GM23338 (cell line): Measurements from ENCODE around the gene GFOD1. TPM values are rescaled to one million over a fixed set of nuclear protein-coding genes. Genes with fewer than 3 reads are reported as not detected.

Experiments
- ATAC-seq: fragments of 200-7000 bp; cut with Tn5 transposase; 3 replicates; pipeline ENCODE4 v1.9.1; 2020
- DNase-seq: peaks from one replicate; pipeline ENCODE4 v3.0.0-alpha.2; 2015; ENCODE audit warnings: low spot score
- H2AFZ ChIP-seq: fragments of 200-600 bp; sonication (generic); 2 replicates; pipeline ENCODE4 v1.8.0; 2016; ENCODE audit warnings: antibody characterized with exemption, mild to moderate bottlenecking, moderate library complexity
- H3F3A ChIP-seq: fragments of 200-600 bp; sonication (generic); replicated peaks from 2 replicates; pipeline ENCODE4 v1.8.0; 2017; ENCODE audit warnings: antibody characterized with exemption, mixed run types, low read depth
- H3K27ac ChIP-seq: fragments of 200-600 bp; sonication (generic); 2 replicates; pipeline ENCODE4 v1.6.1; 2016; ENCODE audit warnings: low read depth
- H3K27me3 ChIP-seq: fragments of 200-600 bp; sonication (generic); 2 replicates; pipeline ENCODE4 v1.8.0; 2016; ENCODE audit warnings: mild to moderate bottlenecking, mixed run types, moderate library complexity; ENCODE audit not compliant: insufficient read depth
- H3K36me3 ChIP-seq: fragments of 200-600 bp; sonication (generic); 2 replicates; pipeline ENCODE4 v1.8.0; 2016; ENCODE audit warnings: mild to moderate bottlenecking; ENCODE audit not compliant: insufficient read depth
- H3K4me1 ChIP-seq: fragments of 200-600 bp; sonication (generic); 2 replicates; pipeline ENCODE4 v1.8.0; 2016; ENCODE audit warnings: mild to moderate bottlenecking, moderate library complexity; ENCODE audit not compliant: insufficient read depth
- H3K4me2 ChIP-seq: fragments of 200-600 bp; sonication (generic); 2 replicates; pipeline ENCODE4 v1.7.1; 2017; ENCODE audit warnings: mixed run types
- H3K4me3 ChIP-seq: fragments of 200-600 bp; sonication (generic); 2 replicates; pipeline ENCODE4 v1.6.1; 2016; ENCODE audit warnings: mixed run types
- H3K79me2 ChIP-seq: fragments of 200-600 bp; sonication (generic); replicated peaks from 2 replicates; pipeline ENCODE4 v1.8.0; 2017; ENCODE audit warnings: mild to moderate bottlenecking; ENCODE audit not compliant: insufficient read depth
- H3K9me2 ChIP-seq: fragments of 200-600 bp; sonication (generic); 2 replicates; pipeline ENCODE4 v1.8.0; 2017; ENCODE audit not compliant: insufficient read depth
- H4K20me1 ChIP-seq: fragments of 200-600 bp; sonication (generic); replicated peaks from 2 replicates; pipeline ENCODE4 v1.8.0; 2017; ENCODE audit warnings: mild to moderate bottlenecking; ENCODE audit not compliant: insufficient read depth
- H3K27ac Mint-ChIP-seq: 2 replicates; pipeline ENCODE4 v1.8.0; 2020; ENCODE audit warnings: inconsistent platforms, mild to moderate bottlenecking, moderate library complexity, mixed read lengths
- H3K27me3 Mint-ChIP-seq: 3 replicates; pipeline ENCODE4 v1.8.0; 2022; ENCODE audit warnings: low read depth, mild to moderate bottlenecking, moderate library complexity, mixed read lengths, inconsistent platforms; ENCODE audit not compliant: insufficient read depth, poor library complexity
- H3K36me3 Mint-ChIP-seq: 3 replicates; pipeline ENCODE4 v1.8.0; 2021; ENCODE audit warnings: low read depth, mild to moderate bottlenecking, inconsistent platforms, moderate library complexity, mixed read lengths
- H3K4me1 Mint-ChIP-seq: 3 replicates; pipeline ENCODE4 v1.8.0; 2020; ENCODE audit warnings: mild to moderate bottlenecking, inconsistent platforms, mixed read lengths
- H3K4me3 Mint-ChIP-seq: 3 replicates; pipeline ENCODE4 v1.8.0; 2021; ENCODE audit warnings: moderate library complexity, mild to moderate bottlenecking, inconsistent platforms, mixed read lengths
- H3K9me3 Mint-ChIP-seq: 3 replicates; pipeline ENCODE4 v1.8.0; 2020; ENCODE audit warnings: moderate library complexity, mild to moderate bottlenecking, inconsistent platforms, mixed read lengths
- CTCF ChIP-seq, 2 experiments: fragments of 200-600 bp in 1 of 2; sonication (generic) in 1 of 2; conservative IDR thresholded peaks; 2 replicates each; pipeline versions ENCODE4 v1.5.1 to v1.6.1; 2016 to 2017; ENCODE audit warnings: antibody characterized with exemption in 2 of 2, low read depth in 2 of 2, mild to moderate bottlenecking in 2 of 2, moderate library complexity in 1 of 2
- ETS1 ChIP-seq: IDR thresholded peaks from 2 replicates; pipeline ENCODE4 v1.6.1; 2016; ENCODE audit warnings: antibody characterized with exemption
- EZH2 ChIP-seq: fragments of 200-600 bp; sonication (generic); IDR thresholded peaks from one replicate; pipeline ENCODE4 v1.8.0; 2017; ENCODE audit warnings: antibody characterized with exemption, mild to moderate bottlenecking, low read depth; ENCODE audit not compliant: unreplicated experiment
- JUNB ChIP-seq: IDR thresholded peaks from one replicate; pipeline ENCODE4 v1.6.1; 2016; ENCODE audit warnings: antibody characterized with exemption; ENCODE audit not compliant: unreplicated experiment
- STAT1 ChIP-seq: IDR thresholded peaks from one replicate; pipeline ENCODE4 v1.6.1; 2016; ENCODE audit warnings: antibody characterized with exemption; ENCODE audit not compliant: unreplicated experiment
- ZNF331 ChIP-seq: fragments of 250-450 bp; sonication (Bioruptor Pico); IDR thresholded peaks from 2 replicates; pipeline ENCODE4 v1.5.0; 2020; ENCODE audit warnings: low read depth, mild to moderate bottlenecking, moderate library complexity
- ZNF462 ChIP-seq: fragments of 250-450 bp; sonication (Bioruptor Pico); IDR thresholded peaks from 2 replicates; pipeline ENCODE4 v1.5.0; 2020; ENCODE audit warnings: mild to moderate bottlenecking, moderate library complexity
- polyA plus RNA-seq: library from polyadenylated mRNA; unstranded; fragments of >200 nt; fragmentation: Nextera tagmentation; extraction: Ambion mirVana; gene quantifications from 2 replicates; pipeline ENCODE4 v1.2.1, GENCODE V29; 2016
- total RNA-seq: library from RNA; depleted of rRNA; stranded (reverse); fragments of >200 nt; shearing (Covaris generic); gene quantifications from 2 replicates; pipeline ENCODE4 v1.2.3, GENCODE V29; 2014

Gene GFOD1
- total and polyA plus RNA-seq, 2 experiments from 2014 or later, result 4.9 to 12.8 TPM

GRCh38 chr6:13328076-13328874 is 159.1 kb downstream of the GFOD1 start, which contains the start of gene TBC1D7 (continued):
- TF ChIP-seq ZNF462, result no peak
- no peak for TF ChIP-seq EZH2
- TF ChIP-seq CTCF (conservative IDR thresholded peaks at IDR 0.05; ENCODE audit: low read depth in 2 of 2), result 0 out of 4 replicates have a peak, but pooled peaks of 1 of the 2 experiments have one; percentile 9
- TF ChIP-seq JUNB, result no peak

- no peaks in the 10 kb centered on the region for H3K9me3 Mint-ChIP-seq
- Histone ChIP-seq H3K27me3 (no peaks in the 10 kb centered on the region), H3K27ac (peak overlapping the region; percentile 83), H3K4me3 (peak overlapping the region; percentile 82), H3K4me2 (peak overlapping the region; percentile 86), H4K20me1 (no peaks in the 10 kb centered on the region), H3K4me1 (0 out of 2 replicates have a peak, but pooled peaks cover 4% of the 10 kb centered on the region), H2AFZ (peak overlapping the region; percentile 78; the same call in 1 of the 2 replicates), H3K79me2 (peaks cover 16% of the 10 kb centered on the region), H3K36me3 (peaks cover 10% of the 10 kb centered on the region), H3K9me2 (no peaks in the 10 kb centered on the region), H3F3A (0 out of 2 replicates have a peak, but pooled peaks cover 2% of the 10 kb centered on the region)
- H3K4me3 Mint-ChIP-seq, result peak overlapping the region; percentile 94
- ATAC-seq (0 out of 3 replicates have a peak, but pooled peaks have one; percentile 4), DNase-seq (peak; percentile 28)
- H3K27me3 Mint-ChIP-seq, result no peaks in the 10 kb centered on the region
- peaks cover 13% of the 10 kb centered on the region for H3K4me1 Mint-ChIP-seq
- peaks cover 33% of the 10 kb centered on the region for H3K36me3 Mint-ChIP-seq
- H3K27ac Mint-ChIP-seq, result peak overlapping the region; percentile 87
- no peak for TF ChIP-seq ZNF331
- no peak for TF ChIP-seq STAT1
- TF ChIP-seq ETS1, result no peak
- TF ChIP-seq EZH2, result no peak
These were observed 159.7 kb downstream of the GFOD1 start for GRCh38 chr6:13327691-13328075.
